Transverse colon (tissue), 4 donors: Measurements from ENCODE around the gene CACNA1E. TPM values are rescaled to one million over a fixed set of nuclear protein-coding genes. Genes with fewer than 3 reads are reported as not detected.

Experiments
- DNase-seq: peaks from one replicate; pipeline ENCODE4 v3.0.0-alpha.2; 2019
- H3K27ac ChIP-seq, 4 donors: fragments of 200-600 bp; sonication (generic); 2 replicates each; pipeline ENCODE4 v1.5.1; 2016 to 2018; ENCODE audit warnings: inconsistent platforms in 4 of 4
- H3K27me3 ChIP-seq: fragments of 200-600 bp; sonication (generic); 2 replicates; pipeline ENCODE4 v1.5.1; 2017; ENCODE audit warnings: inconsistent platforms
- H3K36me3 ChIP-seq, 4 donors: fragments of 200-600 bp; sonication (generic); 2 replicates each; pipeline ENCODE4 v1.5.1; 2017 to 2019; ENCODE audit warnings: inconsistent platforms in 4 of 4
- H3K4me1 ChIP-seq, 4 donors: fragments of 200-600 bp; sonication (generic); 2 replicates each; pipeline ENCODE4 v1.5.1; 2017 to 2020; ENCODE audit warnings: inconsistent platforms in 4 of 4
- H3K4me3 ChIP-seq, 4 donors: fragments of 200-600 bp; sonication (generic); 1 replicate in 1 of 4; 2 replicates in 3 of 4; pipeline versions ENCODE4 v1.5.1 to v1.6.1; 2017 to 2019; ENCODE audit warnings: inconsistent platforms in 4 of 4
- H3K9me3 ChIP-seq, 2 donors: fragments of 200-600 bp; sonication (generic); 2 replicates each; pipeline ENCODE4 v1.5.1; 2017 to 2019; ENCODE audit warnings: inconsistent platforms in 2 of 2
- EP300 ChIP-seq: sonication (generic); formaldehyde crosslinking; IDR thresholded peaks from one replicate; pipeline ENCODE4 v1.6.1; 2017; ENCODE audit warnings: antibody characterized with exemption, low read depth
- POLR2A ChIP-seq: fragments of 450-650 bp; IDR thresholded peaks from one replicate; pipeline ENCODE4 v1.6.1; 2016; ENCODE audit warnings: antibody characterized with exemption, mild to moderate bottlenecking, moderate library complexity
- POLR2AphosphoS5 ChIP-seq, 3 donors: sonication (generic); formaldehyde crosslinking; IDR thresholded peaks; one replicate each; pipeline ENCODE4 v1.6.1; 2016; ENCODE audit warnings: antibody characterized with exemption in 3 of 3
- WGBS, 2 donors: methylation state at CpG; one replicate each; pipeline ENCODE4 v1.1.5; 2018; ENCODE audit warnings: low coverage in 1 of 2; 5-methylcytosine and 5-hydroxymethylcytosine counted together
- in situ Hi-C, 4 donors: fragments of 200-750 bp; cut with MboI; loops; one replicate each; pipeline versions ENCODE4 v1.15.0 to v1.15.1; 2017; ENCODE audit warnings: low sequenced_read_pairs in 3 of 4, low pct_ligation_motif_present in 1 of 4, low pct_unique_long_range_greater_than_20kb in 1 of 4
- intact Hi-C: fragments of 100-400 bp; cut with DNase I; formaldehyde crosslinking; loops from one replicate; pipeline ENCODE4 v1.15.1; 2023; ENCODE audit warnings: low total_unique reads
- total RNA-seq, 4 donors: library from RNA; depleted of rRNA; stranded (reverse); fragments of >200 nt; gene quantifications; one replicate each; pipeline ENCODE4 v1.1.0, GENCODE V29; 2016
- TF ChIP-seq, protein P1 (sequence below), 5 experiments: fragments of 200-600 bp in 3 of 5; fragments of 450-650 bp in 2 of 5; sonication (generic) in 3 of 5; IDR thresholded peaks; 1 replicate in 2 of 5; 2 replicates in 3 of 5; pipeline ENCODE4 v1.5.1; 2016 to 2017; ENCODE audit warnings: antibody characterized with exemption in 5 of 5, inconsistent platforms in 3 of 5, mild to moderate bottlenecking in 2 of 5, moderate library complexity in 1 of 5

The CACNA1E gene
- total RNA-seq, 4 donors from 2014 or later: under 0.01 to 0.16 (median 0.14) TPM; not detected in 1

DNA sequence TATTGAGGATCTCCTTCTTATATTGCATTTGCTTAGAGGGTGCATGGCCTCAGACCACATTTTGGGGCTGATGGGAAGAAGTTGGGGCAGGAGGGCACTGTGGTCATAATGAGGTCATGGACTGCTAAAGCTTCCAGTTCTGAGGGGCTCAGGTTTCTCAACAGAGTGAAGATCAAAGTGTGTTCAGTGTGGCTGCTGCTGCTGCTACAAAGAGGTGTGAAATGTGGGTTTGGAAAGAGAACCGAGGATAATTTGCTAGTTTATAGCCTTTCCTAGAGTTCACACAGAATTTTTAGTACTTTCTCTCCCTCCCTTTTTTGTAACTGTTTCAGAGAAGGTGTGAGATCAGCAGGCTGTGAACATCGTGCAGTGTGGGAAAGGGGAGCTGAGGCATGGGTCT, 73.3 kb downstream of the CACNA1E start:
- Histone ChIP-seq H3K27me3 (no peaks in the 10 kb centered on the region), H3K4me1 (no peaks in the 10 kb centered on the region), H3K9me3 (no peaks in the 10 kb centered on the region), H3K36me3 (no peaks in the 10 kb centered on the region), H3K27ac (no peak overlapping the region), H3K4me3 (no peak overlapping the region)
- 11 to 25% methylated on average over 1 to 2 of the region's 2 CpGs for WGBS, 2 donors
- DNase-seq: no peak
- in situ Hi-C loops (no loop called here), intact Hi-C loops (no loop called here)
- TF ChIP-seq EP300 (no peak), POLR2A (no peak), POLR2AphosphoS5 (IDR thresholded peaks at IDR 0.05) (no peak)
- TF ChIP-seq, protein P1, sequence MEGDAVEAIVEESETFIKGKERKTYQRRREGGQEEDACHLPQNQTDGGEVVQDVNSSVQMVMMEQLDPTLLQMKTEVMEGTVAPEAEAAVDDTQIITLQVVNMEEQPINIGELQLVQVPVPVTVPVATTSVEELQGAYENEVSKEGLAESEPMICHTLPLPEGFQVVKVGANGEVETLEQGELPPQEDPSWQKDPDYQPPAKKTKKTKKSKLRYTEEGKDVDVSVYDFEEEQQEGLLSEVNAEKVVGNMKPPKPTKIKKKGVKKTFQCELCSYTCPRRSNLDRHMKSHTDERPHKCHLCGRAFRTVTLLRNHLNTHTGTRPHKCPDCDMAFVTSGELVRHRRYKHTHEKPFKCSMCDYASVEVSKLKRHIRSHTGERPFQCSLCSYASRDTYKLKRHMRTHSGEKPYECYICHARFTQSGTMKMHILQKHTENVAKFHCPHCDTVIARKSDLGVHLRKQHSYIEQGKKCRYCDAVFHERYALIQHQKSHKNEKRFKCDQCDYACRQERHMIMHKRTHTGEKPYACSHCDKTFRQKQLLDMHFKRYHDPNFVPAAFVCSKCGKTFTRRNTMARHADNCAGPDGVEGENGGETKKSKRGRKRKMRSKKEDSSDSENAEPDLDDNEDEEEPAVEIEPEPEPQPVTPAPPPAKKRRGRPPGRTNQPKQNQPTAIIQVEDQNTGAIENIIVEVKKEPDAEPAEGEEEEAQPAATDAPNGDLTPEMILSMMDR (IDR thresholded peaks at IDR 0.05): no peak

DNA sequence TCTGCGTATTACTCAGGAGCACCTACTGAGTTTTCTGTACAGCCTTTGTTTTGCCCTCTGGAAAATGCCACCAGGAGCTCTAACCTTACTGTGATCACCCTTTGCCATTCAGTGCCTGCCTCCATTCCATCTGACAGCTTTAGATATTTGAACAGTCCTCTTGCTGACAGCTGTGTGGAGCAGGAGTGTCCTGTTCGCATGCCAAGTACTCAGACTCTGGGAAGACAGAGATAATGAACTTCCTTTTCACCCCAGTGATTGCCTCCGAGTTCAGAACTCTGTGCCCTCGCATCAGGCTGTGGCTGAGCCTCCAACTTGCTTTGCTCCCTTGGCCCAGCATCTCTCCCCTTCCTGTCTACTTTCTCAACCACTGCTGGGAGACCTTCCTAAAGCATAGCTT, 74.0 kb downstream of the CACNA1E start:
- H3K4me3 ChIP-seq: no peak overlapping the region
- no peaks in the 10 kb centered on the region for H3K36me3 ChIP-seq
- in situ Hi-C loops (no loop called here), intact Hi-C loops (no loop called here)
- no peak for TF ChIP-seq POLR2AphosphoS5 (IDR thresholded peaks at IDR 0.05)
- no peak for TF ChIP-seq EP300
- TF ChIP-seq, protein P1 (IDR thresholded peaks at IDR 0.05): no peak
- no peak for TF ChIP-seq POLR2A
- H3K27me3 ChIP-seq: no peaks in the 10 kb centered on the region
- 27 to 51% methylated on average over 3 to 4 of the region's 4 CpGs for WGBS, 2 donors
- H3K9me3 ChIP-seq: no peaks in the 10 kb centered on the region
- no peaks in the 10 kb centered on the region for H3K4me1 ChIP-seq
- no peak overlapping the region for H3K27ac ChIP-seq
- no peak for DNase-seq

DNA sequence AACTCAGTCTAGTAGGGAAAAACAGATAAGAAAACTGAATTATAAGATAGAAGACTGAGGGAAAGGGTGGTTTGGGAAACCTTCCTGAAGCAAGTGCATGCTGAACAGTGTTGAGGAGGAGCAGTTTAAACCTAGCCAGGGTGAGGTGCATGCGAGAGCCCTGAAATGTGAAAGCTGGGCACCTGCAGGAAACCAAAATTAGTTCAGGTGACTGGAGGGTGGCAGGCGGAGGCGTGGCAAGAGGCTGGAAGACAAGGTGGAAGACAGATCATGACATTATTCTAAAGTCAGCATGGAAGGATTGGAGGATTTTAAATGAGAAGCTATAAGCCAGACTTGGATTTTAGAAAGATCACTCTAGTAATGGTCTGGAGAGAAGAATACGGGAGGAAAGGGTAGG, 75.1 kb downstream of the CACNA1E start:
- no peak overlapping the region for H3K27ac ChIP-seq
- H3K9me3 ChIP-seq: no peaks in the 10 kb centered on the region
- H3K27me3 ChIP-seq: no peaks in the 10 kb centered on the region
- DNase-seq: no peak
- 93 to 94% methylated on average over 1 to 4 of the region's 4 CpGs for WGBS, 2 donors
- in situ Hi-C loops (no loop called here), intact Hi-C loops (no loop called here)
- no peak for TF ChIP-seq POLR2AphosphoS5 (IDR thresholded peaks at IDR 0.05)
- TF ChIP-seq EP300: no peak
- no peak for TF ChIP-seq POLR2A
- TF ChIP-seq, protein P1 (IDR thresholded peaks at IDR 0.05): no peak
- no peaks in the 10 kb centered on the region for H3K4me1 ChIP-seq
- H3K4me3 ChIP-seq: no peak overlapping the region
- H3K36me3 ChIP-seq: no peaks in the 10 kb centered on the region

DNA sequence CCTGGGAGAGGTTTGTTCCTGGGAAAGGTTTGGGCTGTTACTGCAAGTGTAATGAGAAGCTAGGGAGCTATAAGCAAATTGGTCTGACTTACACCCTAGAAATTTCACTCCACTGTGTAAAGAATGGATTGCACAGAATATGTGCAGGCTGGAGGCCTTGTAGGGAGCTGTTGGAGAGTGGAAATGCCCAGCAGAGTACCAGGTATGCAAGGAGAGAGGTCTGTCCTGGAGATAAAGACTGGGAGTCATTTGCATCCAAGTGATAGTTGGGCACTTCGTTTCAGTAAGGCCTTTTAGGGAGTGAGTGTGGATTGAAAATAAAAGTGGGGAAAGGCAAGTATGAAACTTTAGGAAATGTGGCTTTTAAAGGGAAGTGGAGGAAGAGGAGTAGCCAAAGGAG, 75.8 kb downstream of the CACNA1E start:
- H3K4me1 ChIP-seq: no peaks in the 10 kb centered on the region
- TF ChIP-seq, protein P1 (IDR thresholded peaks at IDR 0.05): no peak
- no peak for TF ChIP-seq EP300
- TF ChIP-seq POLR2AphosphoS5 (IDR thresholded peaks at IDR 0.05): no peak
- no peak for TF ChIP-seq POLR2A
- H3K4me3 ChIP-seq: no peak overlapping the region
- 35% methylated on average over 1 of the region's 1 CpG; no CpG with 5 or more reads in 1 of the 2 donors for WGBS, 2 donors
- no peaks in the 10 kb centered on the region for H3K9me3 ChIP-seq
- no peaks in the 10 kb centered on the region for H3K36me3 ChIP-seq
- no peak for DNase-seq
- no peaks in the 10 kb centered on the region for H3K27me3 ChIP-seq
- intact Hi-C loops: no loop called here
- in situ Hi-C loops: no loop called here
- H3K27ac ChIP-seq: no peak overlapping the region
